Natural killer cell treated with Interleukin-12 subunit alpha and Interleukin-12 subunit beta and Interleukin-15 and Interleukin-18, amount 100 ng/mL, for 72 hours (primary cell): Measurements from ENCODE around the gene HIBADH. TPM values are rescaled to one million over a fixed set of nuclear protein-coding genes. Genes with fewer than 3 reads are reported as not detected.
"Not testable (repeated sequence)": the region's sequence is repeated elsewhere in the genome, so short reads cannot be mapped to it uniquely, and the experiment has no call there.

Experiments
- ATAC-seq, 2 donors: fragments of 150-1000 bp; cut with Tn5 transposase in 1 of 2; sonication (Bioruptor Pico), chemical (Tn5 transposase) in 1 of 2; 2 replicates each; pipeline ENCODE4 v1.10.0; 2021
- DNase-seq: peaks from one replicate; pipeline ENCODE4 v3.0.0; 2022; ENCODE audit warnings: low spot score
- H3K27ac Mint-ChIP-seq, 2 donors: 1 replicate in 1 of 2; 2 replicates in 1 of 2; pipeline ENCODE4 v1.8.0; 2022; ENCODE audit warnings: mixed read lengths in 2 of 2, mild to moderate bottlenecking in 1 of 2, moderate library complexity in 1 of 2
- H3K27me3 Mint-ChIP-seq, 2 donors: 1 replicate in 1 of 2; 2 replicates in 1 of 2; pipeline ENCODE4 v1.8.0; 2022; ENCODE audit warnings: mixed read lengths in 2 of 2
- H3K36me3 Mint-ChIP-seq: one replicate; pipeline ENCODE4 v1.8.0; 2022; ENCODE audit warnings: mixed read lengths
- H3K4me1 Mint-ChIP-seq, 2 donors: 1 replicate in 1 of 2; 2 replicates in 1 of 2; pipeline ENCODE4 v1.8.0; 2022; ENCODE audit warnings: low read depth in 2 of 2, mixed read lengths in 2 of 2, mild to moderate bottlenecking in 1 of 2
- H3K4me3 Mint-ChIP-seq: one replicate; pipeline ENCODE4 v1.8.0; 2022; ENCODE audit warnings: mixed read lengths
- H3K9me3 Mint-ChIP-seq: 2 replicates; pipeline ENCODE4 v1.8.0; 2022; ENCODE audit warnings: mixed read lengths
- total RNA-seq, 2 donors: library from RNA; stranded (reverse); gene quantifications; one replicate each; pipeline ENCODE4 v1.2.3, GENCODE V29; 2022

Gene HIBADH
- total RNA-seq, 2 donors from 2014 or later, result 8.9 to 11.4 TPM

GRCh38 chr7:27689591-27690164 lies 27.0 kb upstream of the HIBADH start:
- ATAC-seq (peak; percentile 49 to 61), DNase-seq (no peak)
- no peaks in the 10 kb centered on the region for H3K9me3 Mint-ChIP-seq
- no peak overlapping the region for H3K27ac Mint-ChIP-seq
- H3K36me3 Mint-ChIP-seq, result peaks cover 6% of the 10 kb centered on the region
- H3K27me3 Mint-ChIP-seq, result peaks cover 15 to 23% of the 10 kb centered on the region in 2 donors
- no peaks in the 10 kb centered on the region for H3K4me1 Mint-ChIP-seq
- H3K4me3 Mint-ChIP-seq, result no peak overlapping the region

- H3K27me3 Mint-ChIP-seq, result peaks cover 15 to 23% of the 10 kb centered on the region in 2 donors
- no peaks in the 10 kb centered on the region for H3K9me3 Mint-ChIP-seq
- DNase-seq, result no peak
- ATAC-seq, result no peak
- no peak overlapping the region for H3K4me3 Mint-ChIP-seq
- no peak overlapping the region for H3K27ac Mint-ChIP-seq
- peaks cover 6% of the 10 kb centered on the region for H3K36me3 Mint-ChIP-seq
- no peaks in the 10 kb centered on the region for H3K4me1 Mint-ChIP-seq
Measured at GRCh38 chr7:27689150-27689549, 26.5 kb upstream of the HIBADH start.

GRCh38 chr7:27688646-27689045 lies 26.0 kb upstream of the HIBADH start:
- Mint-ChIP-seq H3K4me3 (no peak overlapping the region), H3K27ac (no peak overlapping the region), H3K27me3 (peaks cover 15 to 23% of the 10 kb centered on the region in 2 donors), H3K4me1 (no peaks in the 10 kb centered on the region), H3K9me3 (no peaks in the 10 kb centered on the region), H3K36me3 (peaks cover 6% of the 10 kb centered on the region)
- DNase-seq (no peak), ATAC-seq (no peak)

GRCh38 chr7:27688056-27688455 lies 25.4 kb upstream of the HIBADH start:
- H3K9me3 Mint-ChIP-seq, result no peaks in the 10 kb centered on the region
- H3K4me1 Mint-ChIP-seq, result no peaks in the 10 kb centered on the region
- DNase-seq, result no peak
- ATAC-seq, result no peak
- no peak overlapping the region for H3K27ac Mint-ChIP-seq
- H3K4me3 Mint-ChIP-seq, result no peak overlapping the region
- H3K36me3 Mint-ChIP-seq, result peaks cover 6% of the 10 kb centered on the region
- H3K27me3 Mint-ChIP-seq, result peaks cover 15 to 23% of the 10 kb centered on the region in 2 donors

GRCh38 chr7:27686315-27686714 lies 23.6 kb upstream of the HIBADH start:
- H3K36me3 Mint-ChIP-seq, result peaks cover 6% of the 10 kb centered on the region
- no peak overlapping the region for H3K27ac Mint-ChIP-seq

DNA sequence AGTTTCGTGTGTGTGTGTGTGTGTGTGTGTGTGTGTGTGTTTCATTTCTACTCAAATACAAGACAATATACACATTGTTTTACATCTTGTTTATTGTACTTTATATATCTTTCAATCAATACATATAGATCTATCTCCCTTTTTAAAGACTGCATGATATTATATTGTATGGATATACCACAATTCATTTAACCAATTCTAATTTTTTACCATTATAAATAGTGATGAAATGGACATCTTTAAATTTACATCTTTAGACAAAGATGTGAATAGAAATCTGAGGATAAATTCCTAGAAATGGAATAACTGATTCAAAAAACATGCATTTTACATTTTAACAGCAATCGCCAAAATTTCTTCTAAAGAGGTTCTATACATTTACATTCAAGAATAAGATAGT lies 23.2 kb upstream of the HIBADH start:
- DNase-seq (no peak), ATAC-seq (no peak)
- H3K9me3 Mint-ChIP-seq, result no peaks in the 10 kb centered on the region
- peaks cover 6% of the 10 kb centered on the region for H3K36me3 Mint-ChIP-seq
- H3K27me3 Mint-ChIP-seq, result peaks cover 15 to 20% of the 10 kb centered on the region in 2 donors
- H3K27ac Mint-ChIP-seq, result no peak overlapping the region
- H3K4me1 Mint-ChIP-seq, result no peaks in the 10 kb centered on the region
- no peak overlapping the region for H3K4me3 Mint-ChIP-seq

More at GRCh38 chr7:27686315-27686714, 23.6 kb upstream of the HIBADH start:
- ATAC-seq, result no peak
- Mint-ChIP-seq H3K9me3 (no peaks in the 10 kb centered on the region), H3K4me3 (no peak overlapping the region), H3K4me1 (no peaks in the 10 kb centered on the region), H3K27me3 (peaks cover 15 to 20% of the 10 kb centered on the region in 2 donors)
- DNase-seq, result no peak

DNA sequence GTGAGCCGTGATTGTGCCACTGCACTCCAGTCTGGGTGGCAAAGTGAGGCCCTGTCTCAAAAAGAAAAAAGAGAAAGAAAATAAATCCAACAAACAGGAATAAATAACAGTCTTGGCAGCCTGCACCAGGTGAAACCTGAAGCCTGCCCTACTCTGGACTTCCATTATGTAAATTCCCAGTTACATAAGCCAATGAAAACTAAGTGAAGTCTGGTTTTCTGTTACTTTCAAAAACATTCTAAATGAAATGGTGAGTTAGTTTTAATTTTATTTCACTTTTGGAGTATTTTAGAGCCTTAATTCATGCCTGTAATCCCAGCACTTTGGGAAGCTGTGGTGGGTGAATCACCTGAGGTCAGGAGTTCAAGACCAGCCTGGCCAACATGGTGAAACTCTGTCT lies 22.5 kb upstream of the HIBADH start:
- H3K27ac Mint-ChIP-seq, result no peak overlapping the region
- ATAC-seq (no peak), DNase-seq (no peak)
- H3K9me3 Mint-ChIP-seq, result no peaks in the 10 kb centered on the region
- H3K27me3 Mint-ChIP-seq, result peaks cover 15 to 18% of the 10 kb centered on the region in 2 donors
- H3K4me1 Mint-ChIP-seq, result no peaks in the 10 kb centered on the region
- no peak overlapping the region for H3K4me3 Mint-ChIP-seq
- peaks cover 6% of the 10 kb centered on the region for H3K36me3 Mint-ChIP-seq

DNA sequence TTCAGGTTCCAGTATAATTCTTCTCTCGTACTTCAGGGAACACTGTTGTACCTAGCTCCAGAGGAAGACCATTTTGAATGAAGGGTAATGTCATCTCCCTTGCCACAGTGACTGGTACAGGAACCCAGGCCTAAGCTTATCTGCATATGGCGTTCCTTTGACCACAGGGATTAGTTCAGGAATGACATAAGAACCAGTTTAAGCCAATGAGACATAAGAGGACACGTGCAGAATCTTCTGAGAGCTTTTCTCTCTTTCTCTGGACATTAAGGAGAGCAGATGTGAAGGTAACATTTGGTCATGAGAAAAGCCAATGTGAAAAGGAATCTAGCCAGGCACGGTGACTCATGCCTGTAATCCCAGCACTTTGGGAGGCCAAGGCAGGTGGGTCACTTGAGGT lies 21.8 kb upstream of the HIBADH start:
- Mint-ChIP-seq H3K4me3 (no peak overlapping the region), H3K9me3 (no peaks in the 10 kb centered on the region), H3K36me3 (peaks cover 6% of the 10 kb centered on the region), H3K27ac (no peak overlapping the region), H3K4me1 (no peaks in the 10 kb centered on the region), H3K27me3 (peaks cover 12 to 13% of the 10 kb centered on the region in 2 donors)
- ATAC-seq (no peak), DNase-seq (no peak)

DNA sequence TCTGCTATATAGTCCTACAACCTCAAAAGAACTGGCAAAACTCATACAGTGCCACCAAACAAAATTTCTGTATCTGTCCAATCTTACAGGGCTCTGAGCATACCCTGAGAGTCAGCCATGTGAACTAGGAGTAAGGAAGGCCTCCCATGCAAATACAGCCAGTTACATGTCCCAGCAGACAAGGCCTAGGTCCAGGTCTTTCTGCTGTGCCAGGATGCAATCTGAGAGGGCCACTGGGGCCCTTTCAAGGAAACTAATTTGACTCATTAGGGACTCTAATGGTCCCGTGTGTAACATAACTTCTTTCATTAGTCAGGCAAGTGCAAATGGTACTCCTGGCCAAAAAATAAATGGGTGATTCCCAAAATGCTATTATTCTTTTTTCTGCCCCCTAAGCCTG lies 17.9 kb upstream of the HIBADH start:
- Mint-ChIP-seq H3K27ac (no peak overlapping the region), H3K4me1 (no peaks in the 10 kb centered on the region), H3K9me3 (no peaks in the 10 kb centered on the region), H3K27me3 (no peaks in the 10 kb centered on the region), H3K36me3 (no peaks in the 10 kb centered on the region), H3K4me3 (no peak overlapping the region)
- ATAC-seq (no peak), DNase-seq (no peak)

DNA sequence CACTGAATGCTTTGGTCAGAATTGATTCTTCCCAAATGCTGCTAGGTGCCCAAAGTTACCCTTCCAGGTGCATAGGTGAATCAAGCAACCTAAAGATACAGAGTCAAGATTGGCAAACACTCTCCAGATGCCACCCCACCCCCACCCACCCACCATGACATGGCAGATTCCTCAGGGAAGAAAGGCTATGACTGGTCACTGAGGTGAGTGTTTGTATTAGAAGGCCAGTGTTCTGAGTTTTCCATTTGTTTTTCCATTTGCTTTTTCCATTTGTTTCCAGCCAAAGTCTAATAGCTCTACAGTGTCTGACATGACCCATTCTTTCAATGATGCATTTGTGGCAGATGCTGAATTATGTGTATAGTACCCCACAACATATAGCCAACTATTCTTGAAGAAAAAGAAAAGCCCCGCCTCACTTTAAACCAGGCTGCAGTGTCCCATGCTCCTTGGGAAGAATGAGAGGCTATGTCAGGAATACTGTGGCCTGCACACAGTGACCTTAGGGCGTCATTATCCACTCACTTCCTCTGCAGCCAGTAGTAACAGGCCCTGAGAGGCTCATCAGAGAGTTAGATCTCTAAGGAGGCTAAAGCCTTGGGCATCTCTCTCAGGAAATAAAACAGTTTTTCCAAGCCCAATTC lies 16.1 kb upstream of the HIBADH start:
- ATAC-seq, result no peak
- H3K27ac Mint-ChIP-seq, result no peak overlapping the region
- no peak for DNase-seq
- no peaks in the 10 kb centered on the region for H3K4me1 Mint-ChIP-seq
- H3K27me3 Mint-ChIP-seq, result no peaks in the 10 kb centered on the region
- no peak overlapping the region for H3K4me3 Mint-ChIP-seq
- no peaks in the 10 kb centered on the region for H3K9me3 Mint-ChIP-seq
- no peaks in the 10 kb centered on the region for H3K36me3 Mint-ChIP-seq

DNA sequence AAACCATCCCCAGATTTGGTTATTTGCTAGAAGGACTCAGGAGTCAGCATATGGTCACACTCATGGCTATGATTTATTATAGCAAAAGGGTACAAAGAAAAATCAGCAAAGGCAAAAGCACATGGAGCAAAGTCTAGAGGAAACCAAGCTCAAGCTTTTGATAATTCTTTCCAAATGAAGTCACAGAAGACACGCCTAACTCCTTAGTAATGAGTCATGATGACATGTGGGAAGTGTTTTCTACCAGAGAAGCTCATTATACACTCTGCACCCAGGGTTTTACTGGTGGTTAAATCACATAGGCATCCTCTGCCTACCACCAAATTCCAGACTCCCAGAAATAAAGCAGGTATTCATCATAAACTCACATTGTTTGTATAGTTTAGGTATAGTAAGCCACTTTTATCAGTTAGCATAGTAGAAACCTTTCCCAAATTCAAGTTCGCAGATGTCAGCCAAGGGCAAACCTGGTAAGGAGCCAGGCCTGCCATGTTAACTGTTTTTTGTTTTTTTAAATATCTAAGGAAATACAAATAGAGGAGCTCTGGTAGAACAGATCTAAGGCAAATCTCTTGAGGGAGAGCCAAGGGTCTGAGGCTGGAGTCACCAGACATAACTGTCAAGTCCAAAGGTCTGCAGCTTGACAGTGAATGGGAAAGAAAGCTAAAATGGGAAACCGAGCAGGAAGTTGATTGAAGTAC lies 15.4 kb upstream of the HIBADH start:
- H3K4me1 Mint-ChIP-seq, result no peaks in the 10 kb centered on the region
- H3K27me3 Mint-ChIP-seq, result no peaks in the 10 kb centered on the region
- no peaks in the 10 kb centered on the region for H3K9me3 Mint-ChIP-seq
- H3K4me3 Mint-ChIP-seq, result no peak overlapping the region
- no peak for ATAC-seq
- H3K36me3 Mint-ChIP-seq, result no peaks in the 10 kb centered on the region
- no peak for DNase-seq
- H3K27ac Mint-ChIP-seq, result no peak overlapping the region

DNA sequence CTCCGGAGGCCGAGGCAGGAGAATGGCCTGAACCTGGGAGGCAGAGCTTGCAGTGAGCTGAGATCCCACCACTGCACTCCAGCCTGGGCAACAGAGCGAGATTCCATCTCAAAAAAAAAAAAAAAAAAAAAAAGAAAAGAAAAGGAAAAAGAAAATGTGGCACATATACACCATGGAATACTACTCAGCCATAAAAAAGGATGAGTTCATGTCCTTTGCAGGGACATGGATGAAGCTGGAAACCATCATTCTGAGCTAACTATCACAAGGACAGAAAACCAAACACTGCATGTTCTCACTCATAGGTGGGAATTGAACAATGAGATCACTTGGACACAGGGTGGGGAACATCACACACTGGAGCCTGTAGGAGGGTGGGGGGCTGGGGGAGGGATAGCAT lies 11.4 kb upstream of the HIBADH start:
- ATAC-seq, H3K27ac Mint-ChIP-seq, H3K4me3 Mint-ChIP-seq, DNase-seq, H3K36me3 Mint-ChIP-seq, H3K9me3 Mint-ChIP-seq, H3K4me1 Mint-ChIP-seq: not testable (repeated sequence)
- peaks cover 12 to 14% of the 10 kb centered on the region in 2 donors for H3K27me3 Mint-ChIP-seq

DNA sequence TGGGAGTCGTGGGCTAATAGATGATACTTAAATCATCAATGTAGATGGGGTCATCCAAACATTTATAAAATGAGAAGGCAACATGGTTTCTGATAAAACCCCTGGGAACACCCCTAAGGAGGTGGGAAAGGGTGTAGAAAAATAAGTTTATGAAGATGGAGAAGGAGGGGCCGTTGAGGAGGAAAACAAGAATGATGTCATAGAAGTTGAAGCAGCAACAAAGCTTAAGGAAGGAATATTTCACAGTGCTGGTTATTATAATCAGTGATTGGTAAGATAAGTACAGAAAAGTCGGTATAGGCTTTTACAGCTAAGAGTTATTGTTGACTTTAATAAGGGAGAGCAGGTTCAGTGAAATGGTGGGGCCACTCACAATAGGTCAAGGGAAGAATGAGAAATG lies 9.0 kb upstream of the HIBADH start:
- Mint-ChIP-seq H3K4me1 (no peaks in the 10 kb centered on the region), H3K27me3 (peaks cover 12 to 17% of the 10 kb centered on the region in 2 donors), H3K9me3 (no peaks in the 10 kb centered on the region), H3K4me3 (no peak overlapping the region), H3K27ac (no peak overlapping the region), H3K36me3 (no peaks in the 10 kb centered on the region)
- DNase-seq, result no peak
- no peak for ATAC-seq

DNA sequence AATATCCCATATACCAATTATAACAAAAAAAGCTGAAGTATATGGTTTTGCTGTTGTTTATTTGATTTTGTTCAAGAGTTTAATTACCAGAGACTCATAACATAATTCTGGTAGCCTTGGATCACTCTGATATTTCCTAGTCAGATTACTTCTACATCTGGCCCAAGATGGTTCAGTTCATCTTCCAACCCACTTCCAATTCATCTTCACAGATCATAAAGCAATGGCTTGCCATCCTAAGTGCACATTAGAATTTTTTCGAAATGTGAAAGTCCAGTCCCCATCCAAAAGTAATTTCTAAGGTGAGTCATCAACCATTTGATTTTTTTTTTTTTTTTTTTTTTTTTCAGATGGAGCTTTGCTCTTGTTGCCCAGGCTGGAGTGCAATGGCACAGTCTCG lies 8.0 kb upstream of the HIBADH start:
- H3K9me3 Mint-ChIP-seq, result no peaks in the 10 kb centered on the region
- H3K27ac Mint-ChIP-seq, result no peak overlapping the region
- H3K4me1 Mint-ChIP-seq, result no peaks in the 10 kb centered on the region
- no peak overlapping the region for H3K4me3 Mint-ChIP-seq
- H3K27me3 Mint-ChIP-seq, result peaks cover 12 to 17% of the 10 kb centered on the region in 2 donors
- DNase-seq, result no peak
- H3K36me3 Mint-ChIP-seq, result no peaks in the 10 kb centered on the region
- no peak for ATAC-seq
